PC-9 (cell line): ENCODE data around the gene NUBP2.

Experiments
- EZH2 ChIP-seq: fragments of 200-600 bp; sonication (generic); IDR thresholded peaks from 2 replicates; pipeline ENCODE4 v1.8.0; 2017; ENCODE audit warnings: antibody characterized with exemption, low read depth
- TF ChIP-seq, protein P1 (sequence below): fragments of 200-600 bp; sonication (generic); conservative IDR thresholded peaks from 2 replicates; pipeline ENCODE4 v1.6.1; 2017; ENCODE audit warnings: mixed run types, antibody characterized with exemption, mild to moderate bottlenecking, moderate library complexity

- TF ChIP-seq EZH2: no peak
- TF ChIP-seq, protein P1, sequence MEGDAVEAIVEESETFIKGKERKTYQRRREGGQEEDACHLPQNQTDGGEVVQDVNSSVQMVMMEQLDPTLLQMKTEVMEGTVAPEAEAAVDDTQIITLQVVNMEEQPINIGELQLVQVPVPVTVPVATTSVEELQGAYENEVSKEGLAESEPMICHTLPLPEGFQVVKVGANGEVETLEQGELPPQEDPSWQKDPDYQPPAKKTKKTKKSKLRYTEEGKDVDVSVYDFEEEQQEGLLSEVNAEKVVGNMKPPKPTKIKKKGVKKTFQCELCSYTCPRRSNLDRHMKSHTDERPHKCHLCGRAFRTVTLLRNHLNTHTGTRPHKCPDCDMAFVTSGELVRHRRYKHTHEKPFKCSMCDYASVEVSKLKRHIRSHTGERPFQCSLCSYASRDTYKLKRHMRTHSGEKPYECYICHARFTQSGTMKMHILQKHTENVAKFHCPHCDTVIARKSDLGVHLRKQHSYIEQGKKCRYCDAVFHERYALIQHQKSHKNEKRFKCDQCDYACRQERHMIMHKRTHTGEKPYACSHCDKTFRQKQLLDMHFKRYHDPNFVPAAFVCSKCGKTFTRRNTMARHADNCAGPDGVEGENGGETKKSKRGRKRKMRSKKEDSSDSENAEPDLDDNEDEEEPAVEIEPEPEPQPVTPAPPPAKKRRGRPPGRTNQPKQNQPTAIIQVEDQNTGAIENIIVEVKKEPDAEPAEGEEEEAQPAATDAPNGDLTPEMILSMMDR: no peak
Observed at GRCh38 chr16:1734816-1735215, 47.9 kb upstream of the NUBP2 start.
